HepG2 (cell line): ENCODE data around the gene ONECUT1. TPM values are rescaled to one million over a fixed set of nuclear protein-coding genes. Genes with fewer than 3 reads are reported as not detected.

Experiments used
- ATAC-seq: fragments of 200-7000 bp; cut with Tn5 transposase; 3 replicates; pipeline ENCODE4 v1.9.1; 2020; ENCODE audit warnings: mild to moderate bottlenecking, moderate library complexity
- BruUV-seq: library from RNA; stranded (reverse); fragments of 400-500 nt; replicated peaks from 2 replicates; lab custom pipeline; 2021; lab: Mats Ljungman, UMichigan
- CTCF ChIA-PET: fragments of 300-600 bp; formaldehyde crosslinking; extraction: SDS; loops from one replicate; lab custom pipeline; 2021; ENCODE audit warnings: low total read pairs, inconsistent platforms, low intra/inter-chr PET ratio; lab: Yijun Ruan, JAX
- POLR2A ChIA-PET: fragments of 350-600 bp; sonication (Branson Sonifier 250); formaldehyde crosslinking; loops from one replicate; lab custom pipeline; 2020; ENCODE audit warnings: antibody characterized with exemption, inconsistent platforms; lab: Yijun Ruan, JAX
- DNase-seq: peaks from one replicate; pipeline ENCODE4 v3.0.0-alpha.2; 2015; ENCODE audit warnings: low spot score
- FAIRE-seq: peaks from 3 replicates; lab custom pipeline; 2011; peaks lifted over from hg19 to GRCh38; lab: Jason Lieb, UNC
- H2AFZ ChIP-seq: one replicate; pipeline ENCODE4 v1.6.1; 2011; ENCODE audit warnings: low read length, inconsistent platforms
- H3K27ac ChIP-seq: fragments of 300-600 bp; 3 replicates; pipeline ENCODE4 v1.8.0; 2011; ENCODE audit warnings: mixed run types, mild to moderate bottlenecking, mixed read lengths, low read length, inconsistent platforms; ENCODE audit not compliant: insufficient read depth; ENCODE audit errors: extremely low read length
- H3K27me3 ChIP-seq, 2 experiments: fragments of 200-600 bp in 1 of 2; 2 replicates in 1 of 2; 3 replicates in 1 of 2; pipeline versions ENCODE4 v1.6.0 to v1.8.0; 2011; ENCODE audit warnings: low read length in 2 of 2, mild to moderate bottlenecking in 2 of 2, moderate library complexity in 2 of 2, inconsistent platforms in 1 of 2; ENCODE audit not compliant: insufficient read depth in 2 of 2, control insufficient read depth in 1 of 2
- H3K36me3 ChIP-seq, 2 experiments: fragments of 200-600 bp in 1 of 2; replicated peaks in 1 of 2; 2 replicates in 1 of 2; 3 replicates in 1 of 2; pipeline versions ENCODE4 v1.5.1 to v1.8.0; 2011; ENCODE audit warnings: low read length in 2 of 2, inconsistent platforms in 1 of 2; ENCODE audit not compliant: insufficient read depth in 2 of 2, control insufficient read depth in 1 of 2
- H3K4me1 ChIP-seq: 2 replicates; pipeline ENCODE4 v1.5.1; 2012; ENCODE audit warnings: low read length, inconsistent platforms; ENCODE audit not compliant: insufficient read depth
- H3K4me2 ChIP-seq: 2 replicates; pipeline ENCODE4 v1.6.0; 2011; ENCODE audit warnings: low read depth, low read length, inconsistent platforms
- H3K4me3 ChIP-seq, 3 experiments: fragments of 200-600 bp in 1 of 3; sonication (generic), shearing (Covaris generic) in 1 of 3; replicated peaks in 1 of 3; 2 replicates each; pipeline ENCODE4 v1.5.1; 2011 to 2016; ENCODE audit warnings: low read length in 3 of 3, inconsistent platforms in 2 of 3, low read depth in 2 of 3, mild to moderate bottlenecking in 2 of 3, control low read depth in 1 of 3, mixed read lengths in 1 of 3; ENCODE audit not compliant: insufficient read depth in 1 of 3
- H3K79me2 ChIP-seq: one replicate; pipeline ENCODE4 v1.6.1; 2011; ENCODE audit warnings: low read length, inconsistent platforms; ENCODE audit not compliant: insufficient read depth
- H3K9ac ChIP-seq: 2 replicates; pipeline ENCODE4 v1.6.0; 2011; ENCODE audit warnings: mild to moderate bottlenecking, low read depth, low read length, inconsistent platforms; ENCODE audit not compliant: insufficient read depth
- H3K9me3 ChIP-seq: 2 replicates; pipeline ENCODE4 v1.5.1; 2012; ENCODE audit warnings: mild to moderate bottlenecking, low read length
- H4K20me1 ChIP-seq: 2 replicates; pipeline ENCODE4 v1.6.0; 2011; ENCODE audit warnings: inconsistent platforms, mild to moderate bottlenecking, low read length, moderate library complexity; ENCODE audit not compliant: insufficient read depth
- ESRRA ChIP-seq: sonication (generic); formaldehyde crosslinking; IDR thresholded peaks from 2 replicates; pipeline ENCODE4 v1.5.1; 2020; ENCODE audit warnings: mild to moderate bottlenecking, low read depth, missing genetic modification reagents
- ETV6 ChIP-seq: sonication (generic); formaldehyde crosslinking; conservative IDR thresholded peaks from 2 replicates; pipeline ENCODE4 v1.4.0; 2020; ENCODE audit warnings: missing genetic modification reagents
- IRF2 ChIP-seq: IDR thresholded peaks from 2 replicates; pipeline ENCODE4 v1.6.1; 2018; ENCODE audit warnings: missing genetic modification reagents, missing compliant biosample characterization
- MTA3 ChIP-seq: sonication (generic); formaldehyde crosslinking; IDR thresholded peaks from 2 replicates; pipeline ENCODE4 v1.4.0; 2020; ENCODE audit warnings: missing genetic modification reagents
- NFE2L1 ChIP-seq: sonication (generic); formaldehyde crosslinking; IDR thresholded peaks from 2 replicates; pipeline ENCODE4 v1.4.0; 2020; ENCODE audit warnings: missing genetic modification reagents, mild to moderate bottlenecking, borderline replicate concordance
- NFIB ChIP-seq: sonication (generic); formaldehyde crosslinking; IDR thresholded peaks from 2 replicates; pipeline ENCODE4 v1.9.0; 2021; ENCODE audit warnings: missing genetic modification reagents, mild to moderate bottlenecking, borderline replicate concordance
- NR2F2 ChIP-seq: IDR thresholded peaks from 2 replicates; pipeline ENCODE4 v1.6.1; 2012; ENCODE audit warnings: low read depth, inconsistent platforms, borderline replicate concordance
- ZFP82 ChIP-seq: sonication (generic); formaldehyde crosslinking; IDR thresholded peaks from 2 replicates; pipeline ENCODE4 v1.5.1; 2020; ENCODE audit warnings: mild to moderate bottlenecking, missing genetic modification reagents, borderline replicate concordance
- WGBS: methylation state at CpG from one replicate; pipeline ENCODE4 v1.1.6; 2017; ENCODE audit warnings: low lambda C conversion rate; 5-methylcytosine and 5-hydroxymethylcytosine counted together
- in situ Hi-C: cut with HindIII; loops from 2 replicates; pipeline ENCODE4 v1.10.0; 2017; ENCODE audit warnings: low pct_unique_long_range_greater_than_20kb; ENCODE audit not compliant: extremely low pct_ligation_motif_present
- intact Hi-C: fragments of 100-400 bp; cut with micrococcal nuclease; formaldehyde crosslinking; loops from one replicate; pipeline ENCODE4 v1.10.0; 2022; ENCODE audit not compliant: unreplicated experiment
- polyA plus RNA-seq, 8 experiments: library from polyadenylated mRNA; depleted of rRNA in 3 of 8; stranded (reverse) in 7 of 8; unstranded in 1 of 8; fragments of >200 nt; fragmentation: Illumina TruSeq in 4 of 8; extraction: Trizol in 4 of 8; gene quantifications; 2 replicates each; pipeline versions ENCODE4 v1.2.1 to v1.2.3, GENCODE V29; 2011 to 2016; ENCODE audit warnings: low read depth in 4 of 8, missing spikeins in 1 of 8, mixed read lengths in 1 of 8; ENCODE audit not compliant: insufficient read depth in 1 of 8
- total RNA-seq, 5 experiments: library from RNA; depleted of rRNA; stranded (reverse); fragments of >200 nt; fragmentation: Illumina TruSeq; extraction: Trizol; gene quantifications; 2 replicates each; pipeline ENCODE4 v1.2.3, GENCODE V29; 2016; ENCODE audit warnings: low read depth in 1 of 5
- TF ChIP-seq, protein P1 (sequence below): sonication (generic); formaldehyde crosslinking; IDR thresholded peaks from 2 replicates; pipeline ENCODE4 v1.4.0; 2020; ENCODE audit warnings: missing genetic modification reagents
- TF ChIP-seq, protein P2 (sequence below): sonication (generic); formaldehyde crosslinking; conservative IDR thresholded peaks from 2 replicates; pipeline ENCODE4 v1.4.0; 2020; ENCODE audit warnings: missing genetic modification reagents
- TF ChIP-seq, protein P3 (sequence below): sonication (generic); formaldehyde crosslinking; IDR thresholded peaks from 2 replicates; pipeline ENCODE4 v1.4.0; 2020; ENCODE audit warnings: missing genetic modification reagents

Gene ONECUT1
- total and polyA plus RNA-seq, 2 of the 13 experiments (the other 11 are each of a cell fraction or from before 2014, with no cell fraction given): 3.5 to 9.1 TPM

DNA sequence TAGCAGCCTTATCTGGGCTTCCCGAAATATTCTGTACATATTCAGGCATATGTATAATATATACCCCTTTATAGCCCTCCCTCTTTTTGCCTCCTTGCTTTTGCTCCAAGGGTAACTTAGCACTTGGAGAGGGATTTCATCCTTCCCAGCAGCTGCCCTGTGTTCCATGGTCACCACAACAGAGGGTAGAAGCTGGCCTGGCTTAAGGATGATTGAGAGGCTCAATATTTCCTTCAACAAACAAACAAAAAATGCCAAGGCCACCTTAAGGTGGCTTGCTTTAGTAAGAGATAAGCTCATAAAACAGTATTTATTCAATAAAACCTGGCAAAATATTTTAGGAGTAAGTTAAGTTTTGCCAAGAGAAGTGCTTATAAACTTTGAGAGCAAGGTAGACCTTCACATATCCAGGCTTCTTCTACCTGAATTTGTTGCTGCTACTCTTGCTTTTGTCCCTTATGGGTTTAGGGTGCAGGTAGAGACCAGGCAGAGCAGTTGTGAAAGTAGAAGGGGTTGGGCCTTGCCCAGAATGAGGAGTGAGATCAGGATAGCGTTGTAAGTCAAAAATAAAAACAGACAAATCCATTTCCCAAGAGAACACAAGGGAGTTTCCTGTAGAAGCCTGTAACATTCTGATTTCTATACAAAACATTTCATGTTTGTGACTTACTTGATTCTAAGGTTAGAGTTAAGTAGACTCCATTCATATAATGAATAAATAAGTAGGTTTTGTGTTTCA, 58.2 kb downstream of the ONECUT1 start:
- no peak for DNase-seq
- ChIA-PET CTCF (no interaction called here), POLR2A (interaction anchor here (0.6 kb wide), 1 partner anchor 712 kb away, joined by 3 read pairs; no protein-coding TSS in a partner anchor)
- 49% methylated on average over 2 of the region's 2 CpGs for WGBS
- H3K9me3 ChIP-seq: no peaks in the 10 kb centered on the region
- no peaks in the 10 kb centered on the region for H3K36me3 ChIP-seq
- no peak overlapping the region for H2AFZ ChIP-seq
- no peaks in the 10 kb centered on the region for H3K79me2 ChIP-seq
- peaks cover 37% of the 10 kb centered on the region for H3K4me1 ChIP-seq
- intact Hi-C loops: loop anchor here (5.0 to 10.0 kb wide), 3 partner anchors 80 to 547 kb away; partner anchors contain the start of gene MYO5A
- H3K27me3 ChIP-seq: no peaks in the 10 kb centered on the region; a peak in 1 of 5 replicates
- ATAC-seq: no peak
- BruUV-seq: no TSS peak
- no peaks in the 10 kb centered on the region for H4K20me1 ChIP-seq
- H3K4me3 ChIP-seq: no peak overlapping the region
- in situ Hi-C loops: loop anchor here (5.0 kb wide), 1 partner anchor 480 kb away; no protein-coding TSS in a partner anchor
- TF ChIP-seq, protein P1, sequence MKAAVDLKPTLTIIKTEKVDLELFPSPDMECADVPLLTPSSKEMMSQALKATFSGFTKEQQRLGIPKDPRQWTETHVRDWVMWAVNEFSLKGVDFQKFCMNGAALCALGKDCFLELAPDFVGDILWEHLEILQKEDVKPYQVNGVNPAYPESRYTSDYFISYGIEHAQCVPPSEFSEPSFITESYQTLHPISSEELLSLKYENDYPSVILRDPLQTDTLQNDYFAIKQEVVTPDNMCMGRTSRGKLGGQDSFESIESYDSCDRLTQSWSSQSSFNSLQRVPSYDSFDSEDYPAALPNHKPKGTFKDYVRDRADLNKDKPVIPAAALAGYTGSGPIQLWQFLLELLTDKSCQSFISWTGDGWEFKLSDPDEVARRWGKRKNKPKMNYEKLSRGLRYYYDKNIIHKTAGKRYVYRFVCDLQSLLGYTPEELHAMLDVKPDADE (CRISPR knock-in tag): no peak
- TF ChIP-seq, protein P2, sequence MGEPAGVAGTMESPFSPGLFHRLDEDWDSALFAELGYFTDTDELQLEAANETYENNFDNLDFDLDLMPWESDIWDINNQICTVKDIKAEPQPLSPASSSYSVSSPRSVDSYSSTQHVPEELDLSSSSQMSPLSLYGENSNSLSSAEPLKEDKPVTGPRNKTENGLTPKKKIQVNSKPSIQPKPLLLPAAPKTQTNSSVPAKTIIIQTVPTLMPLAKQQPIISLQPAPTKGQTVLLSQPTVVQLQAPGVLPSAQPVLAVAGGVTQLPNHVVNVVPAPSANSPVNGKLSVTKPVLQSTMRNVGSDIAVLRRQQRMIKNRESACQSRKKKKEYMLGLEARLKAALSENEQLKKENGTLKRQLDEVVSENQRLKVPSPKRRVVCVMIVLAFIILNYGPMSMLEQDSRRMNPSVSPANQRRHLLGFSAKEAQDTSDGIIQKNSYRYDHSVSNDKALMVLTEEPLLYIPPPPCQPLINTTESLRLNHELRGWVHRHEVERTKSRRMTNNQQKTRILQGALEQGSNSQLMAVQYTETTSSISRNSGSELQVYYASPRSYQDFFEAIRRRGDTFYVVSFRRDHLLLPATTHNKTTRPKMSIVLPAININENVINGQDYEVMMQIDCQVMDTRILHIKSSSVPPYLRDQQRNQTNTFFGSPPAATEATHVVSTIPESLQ (CRISPR knock-in tag): no peak
- TF ChIP-seq ETV6 (no peak), MTA3 (no peak), IRF2 (CRISPR knock-in tag) (no peak), ESRRA (CRISPR knock-in tag) (no peak), NR2F2 (no peak), NFIB (CRISPR knock-in tag) (no peak), ZFP82 (CRISPR knock-in tag) (no peak), NFE2L1 (CRISPR knock-in tag) (no peak)
- TF ChIP-seq, protein P3, sequence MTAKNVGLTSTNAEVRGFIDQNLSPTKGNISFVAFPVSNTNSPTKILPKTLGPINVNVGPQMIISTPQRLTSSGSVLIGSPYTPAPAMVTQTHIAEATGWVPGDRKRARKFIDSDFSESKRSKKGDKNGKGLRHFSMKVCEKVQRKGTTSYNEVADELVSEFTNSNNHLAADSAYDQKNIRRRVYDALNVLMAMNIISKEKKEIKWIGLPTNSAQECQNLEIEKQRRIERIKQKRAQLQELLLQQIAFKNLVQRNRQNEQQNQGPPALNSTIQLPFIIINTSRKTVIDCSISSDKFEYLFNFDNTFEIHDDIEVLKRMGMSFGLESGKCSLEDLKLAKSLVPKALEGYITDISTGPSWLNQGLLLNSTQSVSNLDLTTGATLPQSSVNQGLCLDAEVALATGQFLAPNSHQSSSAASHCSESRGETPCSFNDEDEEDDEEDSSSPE (CRISPR knock-in tag): no peak
- H3K4me2 ChIP-seq: no peak overlapping the region
- H3K27ac ChIP-seq: no peak overlapping the region
- FAIRE-seq: no peak
- H3K9ac ChIP-seq: no peak overlapping the region
